ENCODE measurements around the gene UIMC1.

Gene UIMC1

GRCh38 chr5:176954050-176954449, 52.5 kb downstream of the UIMC1 start:
- DNase-seq = no peak

DNA sequence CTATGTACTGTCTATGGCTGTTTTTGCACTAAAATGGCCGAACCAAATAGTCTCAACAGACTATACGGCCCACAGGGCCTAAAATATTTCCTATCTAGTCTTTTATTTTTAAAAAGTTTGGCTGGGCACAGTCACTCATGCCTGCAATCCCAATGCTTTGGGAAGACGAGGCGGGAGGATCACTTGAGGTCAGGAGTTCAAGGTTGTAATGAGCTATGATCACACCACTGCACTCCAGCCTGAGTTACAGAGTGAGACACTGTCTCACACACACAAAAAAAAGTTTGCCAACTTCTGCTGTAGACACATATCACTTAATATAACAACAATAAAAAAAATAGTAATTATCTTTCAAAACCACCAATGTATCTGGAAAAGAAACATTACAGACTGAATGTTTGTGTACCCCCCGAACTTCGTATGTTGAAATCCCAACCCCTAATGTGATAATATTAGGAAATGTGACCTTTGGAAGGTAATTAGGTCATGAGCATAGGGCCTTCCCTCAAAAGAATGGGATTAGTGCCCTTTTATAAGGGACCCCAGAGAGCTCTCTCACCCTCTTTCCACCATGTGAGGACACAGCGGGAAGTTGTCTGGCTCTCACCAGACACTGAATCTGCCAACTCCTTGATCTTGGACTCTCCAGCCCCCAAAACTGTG, 53.9 kb downstream of the UIMC1 start:
- no peak for DNase-seq

DNA sequence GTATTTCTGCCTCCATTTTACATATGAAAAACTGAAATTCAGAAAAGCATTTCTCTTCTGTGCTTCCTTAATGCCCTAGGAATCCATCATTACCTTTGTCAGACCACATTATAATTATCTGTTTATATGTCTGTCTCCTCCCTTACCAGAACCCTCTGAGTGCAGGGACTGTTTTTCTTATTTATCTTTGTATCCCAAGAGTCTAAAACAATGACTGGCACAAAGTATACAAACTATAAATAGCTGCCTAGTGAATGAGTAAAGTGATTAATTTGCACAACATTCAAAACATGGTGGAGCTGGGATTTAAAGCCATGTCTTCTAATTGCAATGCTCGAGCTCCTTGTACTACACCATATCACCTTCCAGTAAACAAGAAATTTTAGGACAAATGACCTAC, 58.1 kb downstream of the UIMC1 start:
- DNase-seq = no peak

DNA sequence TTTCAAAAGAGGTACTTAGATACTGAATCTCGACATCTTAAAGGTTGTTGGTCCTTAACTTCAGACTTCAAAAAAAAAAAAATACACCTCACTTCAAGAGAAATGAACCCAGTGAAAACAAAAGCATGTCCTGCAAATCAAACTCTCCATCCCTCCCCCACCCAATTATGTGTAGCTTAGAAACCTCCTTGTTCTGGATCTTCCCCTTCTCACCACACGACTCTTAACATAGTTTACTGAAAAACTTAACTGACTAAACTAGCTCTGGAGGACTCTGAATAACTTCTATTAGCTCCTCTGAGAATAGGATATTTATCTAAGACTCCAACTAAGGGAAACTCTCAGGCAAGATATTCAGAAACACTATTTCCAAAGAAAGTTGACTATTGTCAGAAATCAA, 58.7 kb downstream of the UIMC1 start:
- no peak for DNase-seq

GRCh38 chr5:176944268-176944667, 62.3 kb downstream of the UIMC1 start:
- no peak for DNase-seq

DNA sequence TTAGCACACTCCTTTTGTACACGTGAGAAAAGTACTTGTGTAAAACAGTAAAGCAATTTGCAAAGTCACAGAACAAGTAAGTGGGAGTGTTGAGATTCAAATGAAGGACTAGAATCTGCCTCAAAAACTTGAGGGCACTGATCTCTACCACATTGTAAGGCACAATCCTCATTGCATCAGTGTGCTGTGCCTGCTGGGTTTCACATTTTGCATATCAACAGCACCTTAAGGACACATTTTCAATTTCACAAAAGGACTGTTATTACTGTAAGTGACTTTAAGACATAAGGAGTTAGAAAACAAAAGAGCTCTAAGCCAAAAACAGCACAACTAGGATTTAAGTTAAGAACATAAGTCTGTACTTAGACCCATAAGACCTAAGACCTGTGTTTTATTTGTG, 62.8 kb downstream of the UIMC1 start:
- DNase-seq = no peak

DNA sequence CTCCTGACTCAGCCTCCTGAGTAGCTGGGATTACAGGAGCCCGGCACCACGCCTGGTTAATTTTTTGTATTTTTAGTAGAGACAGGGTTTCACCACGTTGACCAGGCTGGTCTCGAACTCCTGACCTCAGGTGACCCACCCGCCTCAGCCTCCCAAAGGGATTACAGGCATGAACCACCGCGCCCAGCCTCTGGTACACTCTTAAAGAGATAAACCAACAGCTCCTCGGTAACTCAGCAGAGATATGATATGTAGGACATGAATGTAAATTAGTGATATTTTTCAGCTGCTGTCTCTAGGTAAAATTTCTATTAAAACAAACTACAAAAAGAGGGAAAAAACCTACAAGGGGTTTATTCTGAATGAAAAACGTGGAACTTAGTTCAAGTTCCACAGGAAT, 64.6 kb downstream of the UIMC1 start:
- no peak for DNase-seq

- DNase-seq = no peak
Observed at GRCh38 chr5:176938472-176938871, 68.1 kb downstream of the UIMC1 start.

DNA sequence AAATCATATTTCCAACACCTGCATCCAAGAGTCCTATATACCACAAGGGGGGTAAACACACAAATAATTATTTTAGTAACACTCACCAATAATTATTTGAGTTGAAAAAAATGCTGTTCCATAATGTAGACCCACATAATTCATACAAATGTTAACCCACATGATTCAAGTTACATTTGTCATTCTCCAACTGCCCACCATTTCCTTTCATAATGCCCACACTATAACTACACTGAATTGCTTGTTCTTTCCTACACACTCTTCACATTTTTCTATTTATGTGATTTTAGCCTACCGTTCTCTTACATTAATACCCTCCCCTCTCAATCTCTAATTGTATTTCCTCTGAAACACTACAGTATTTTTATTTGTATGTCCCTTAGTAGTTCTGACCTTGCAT, 71.6 kb downstream of the UIMC1 start:
- DNase-seq = no peak

- no peak for DNase-seq
Observed at GRCh38 chr5:176934309-176934930, 72.2 kb downstream of the UIMC1 start.

GRCh38 chr5:176929654-176930053, 76.9 kb downstream of the UIMC1 start:
- no peak for DNase-seq

DNA sequence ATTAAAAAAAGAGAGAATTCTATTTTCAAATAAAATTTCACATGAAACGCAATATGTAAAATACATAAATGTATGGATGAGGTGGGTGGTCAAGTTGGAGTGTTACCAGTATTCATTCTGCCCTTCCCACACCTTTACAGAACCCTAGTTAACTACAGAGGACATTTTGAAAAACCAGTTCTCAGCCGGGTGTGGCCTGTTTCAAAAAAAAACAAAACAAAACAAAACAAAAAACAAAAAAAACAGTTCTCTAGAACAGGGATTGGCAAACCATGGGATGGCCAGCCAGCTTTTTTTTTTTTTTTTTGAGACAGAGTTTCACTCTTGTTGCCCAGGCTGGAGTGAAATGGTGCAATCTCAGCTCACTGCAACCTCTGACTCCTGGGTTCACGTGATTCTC, 79.0 kb downstream of the UIMC1 start:
- DNase-seq = no peak

- no peak for DNase-seq
Observed at GRCh38 chr5:176922817-176923216, 83.8 kb downstream of the UIMC1 start.

- DNase-seq = no peak
Observed at GRCh38 chr5:176921714-176922113, 84.9 kb downstream of the UIMC1 start.

DNA sequence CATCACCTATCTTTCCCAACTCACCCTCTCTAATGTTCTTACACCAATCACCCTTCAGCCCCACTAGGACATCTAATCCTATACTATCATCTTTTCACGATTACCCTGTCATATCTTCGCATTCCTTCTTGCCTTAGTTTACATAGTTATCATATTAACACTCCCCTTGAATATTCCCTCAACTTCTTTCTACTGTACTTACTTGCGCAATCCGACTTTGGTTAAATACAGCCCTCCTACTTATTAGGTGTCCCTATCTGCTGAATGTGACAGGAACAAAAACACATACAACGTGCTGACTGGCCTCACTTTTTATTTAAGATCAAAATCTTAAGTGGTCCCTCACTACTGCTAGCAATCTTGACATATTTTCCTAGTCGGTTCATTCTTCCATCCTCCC, 88.0 kb downstream of the UIMC1 start:
- DNase-seq = no peak

- DNase-seq = no peak
Observed at GRCh38 chr5:176916337-176916736, 90.2 kb downstream of the UIMC1 start.

GRCh38 chr5:176915906-176916305, 90.7 kb downstream of the UIMC1 start:
- DNase-seq = no peak

DNA sequence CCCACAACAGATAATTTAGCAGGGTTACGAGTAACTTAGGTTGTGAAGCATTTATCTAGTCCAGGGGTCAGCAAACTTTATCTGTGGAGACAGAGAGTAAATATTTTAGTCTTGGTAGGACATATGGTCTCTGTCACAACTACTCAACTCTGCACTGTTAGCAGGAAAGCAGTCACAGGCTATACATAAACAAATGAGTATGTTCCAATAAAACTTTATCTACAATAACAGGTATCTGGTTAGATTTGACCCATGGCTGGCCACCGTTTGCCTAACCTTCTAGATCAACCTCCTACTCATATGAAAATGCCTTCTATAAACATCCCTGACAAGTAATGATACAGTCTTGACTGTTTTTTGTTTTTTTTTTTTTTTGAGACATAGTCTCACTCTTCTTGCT, 94.5 kb downstream of the UIMC1 start:
- no peak for DNase-seq

GRCh38 chr5:176908675-176909368, 97.8 kb downstream of the UIMC1 start:
- DNase-seq = no peak

DNA sequence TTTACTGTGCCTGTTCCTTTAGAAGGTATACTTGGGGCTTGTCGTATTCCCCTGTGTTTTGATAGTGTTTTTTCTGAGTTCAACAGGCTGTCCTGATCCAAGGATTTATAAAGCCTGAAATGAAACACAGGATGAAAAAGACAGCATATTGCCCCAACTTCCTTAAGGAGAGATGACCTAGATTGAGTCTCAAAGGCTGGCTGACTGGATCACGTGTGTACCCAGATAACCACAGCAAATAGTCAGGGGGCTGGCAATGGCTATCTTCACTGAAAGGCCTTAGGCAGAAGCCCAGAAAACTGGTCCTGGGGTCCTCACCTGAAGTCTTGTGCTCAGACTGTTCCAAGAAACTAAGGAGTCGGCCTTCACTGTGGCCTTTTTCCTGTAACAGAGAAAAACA, 99.8 kb downstream of the UIMC1 start:
- no peak for DNase-seq

DNA sequence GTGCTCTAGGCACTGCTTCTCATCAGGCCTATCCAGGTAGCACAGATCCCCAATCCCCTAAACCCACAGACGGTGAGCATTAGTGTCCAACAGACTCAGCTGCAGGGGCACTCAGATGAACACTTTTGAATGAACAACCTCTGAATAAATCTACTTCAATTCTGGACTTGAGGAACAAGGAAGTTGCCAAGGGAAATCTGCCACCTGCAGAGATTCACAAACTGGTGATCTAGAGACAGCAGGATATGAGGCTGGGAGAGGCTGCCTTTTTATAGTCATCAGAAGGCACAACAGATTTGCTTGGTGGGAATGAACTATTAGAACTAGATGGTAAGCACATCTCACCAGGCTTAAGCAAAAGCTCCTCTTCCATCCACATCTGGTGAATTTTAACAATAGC, 100.5 kb downstream of the UIMC1 start:
- no peak for DNase-seq

DNA sequence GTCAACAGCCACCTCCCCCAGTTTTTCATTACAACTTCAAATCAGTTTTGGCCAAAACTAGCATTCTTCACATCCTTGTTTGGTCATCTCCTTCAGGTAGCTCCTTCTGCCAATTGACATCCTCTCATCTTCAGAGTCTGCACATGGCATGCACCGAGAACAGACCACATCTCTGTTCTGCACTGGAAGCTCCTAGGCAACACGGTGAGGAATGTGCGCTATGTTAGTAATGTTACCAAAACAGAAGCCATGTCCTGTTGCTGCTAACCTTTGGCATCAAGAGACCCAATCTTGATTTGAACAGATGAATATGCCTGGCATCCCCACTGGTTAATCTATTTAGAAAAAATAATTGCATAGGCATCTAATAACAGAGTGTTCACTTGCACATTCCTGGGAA, 102.3 kb downstream of the UIMC1 start:
- no peak for DNase-seq
